SK-N-SH (cell line): ENCODE results near the gene SOX13. TPM values are rescaled to one million over a fixed set of nuclear protein-coding genes. Genes with fewer than 3 reads are reported as not detected.

ENCODE experiments used
- CTCF ChIA-PET: fragments of 300-600, 350-600 bp; formaldehyde crosslinking; extraction: SDS; loops from one replicate; lab custom pipeline; 2021; lab: Yijun Ruan, JAX
- POLR2A ChIA-PET: fragments of 350-600 bp; sonication (Branson Sonifier 250); formaldehyde crosslinking; extraction: SDS; loops from one replicate; lab custom pipeline; 2020; ENCODE audit warnings: antibody characterized with exemption, inconsistent platforms; lab: Yijun Ruan, JAX
- DNase-seq: peaks from one replicate; pipeline ENCODE4 v3.0.0; 2012
- H2AFZ ChIP-seq: fragments of 200-600 bp; sonication (generic); 2 replicates; pipeline ENCODE4 v1.8.1; 2016; ENCODE audit warnings: antibody characterized with exemption, mild to moderate bottlenecking, low read depth
- H3F3A ChIP-seq: fragments of 200-600 bp; sonication (generic); replicated peaks from 2 replicates; pipeline ENCODE3; 2016; ENCODE audit warnings: antibody characterized with exemption, mild to moderate bottlenecking; ENCODE audit not compliant: insufficient read depth
- H3K27ac ChIP-seq, 2 experiments: fragments of 200-500 bp in 1 of 2; fragments of 200-600 bp in 1 of 2; sonication (Bioruptor generic) in 1 of 2; sonication (generic), shearing (Covaris generic) in 1 of 2; 2 replicates each; pipeline versions ENCODE4 v1.5.1 to v1.6.1; 2014 to 2016; ENCODE audit warnings: low read depth in 2 of 2, inconsistent platforms in 1 of 2, low read length in 1 of 2, mild to moderate bottlenecking in 1 of 2, mixed read lengths in 1 of 2
- H3K27me3 ChIP-seq: fragments of 200-600 bp; sonication (generic), shearing (Covaris generic); 2 replicates; pipeline ENCODE4 v1.6.1; 2016; ENCODE audit warnings: mixed run types; ENCODE audit not compliant: insufficient read depth
- H3K36me3 ChIP-seq, 2 experiments: fragments of 200-500 bp in 1 of 2; fragments of 200-600 bp in 1 of 2; sonication (Bioruptor generic) in 1 of 2; sonication (generic) in 1 of 2; replicated peaks in 1 of 2; 2 replicates each; pipeline versions ENCODE3 to v1.5.1; 2014 to 2016; ENCODE audit warnings: low read length in 1 of 2, mild to moderate bottlenecking in 1 of 2; ENCODE audit not compliant: insufficient read depth in 2 of 2, control insufficient read depth in 1 of 2
- H3K4me1 ChIP-seq, 2 experiments: fragments of 200-500 bp in 1 of 2; fragments of 200-600 bp in 1 of 2; sonication (Bioruptor generic) in 1 of 2; sonication (generic), shearing (Covaris generic) in 1 of 2; 2 replicates each; pipeline versions ENCODE4 v1.5.1 to v1.6.1; 2014 to 2016; ENCODE audit warnings: low read depth in 1 of 2, low read length in 1 of 2, mixed run types in 1 of 2; ENCODE audit not compliant: insufficient read depth in 2 of 2, control insufficient read depth in 1 of 2
- H3K4me2 ChIP-seq: fragments of 200-600 bp; sonication (generic), shearing (Covaris generic); 2 replicates; pipeline ENCODE4 v1.6.1; 2017; ENCODE audit warnings: mixed run types
- H3K4me3 ChIP-seq, 2 experiments: fragments of 200-500 bp in 1 of 2; fragments of 200-600 bp in 1 of 2; sonication (Bioruptor generic) in 1 of 2; sonication (generic), shearing (Covaris generic) in 1 of 2; 2 replicates each; pipeline versions ENCODE4 v1.5.1 to v1.8.1; 2014 to 2016; ENCODE audit warnings: low read depth in 2 of 2, inconsistent platforms in 1 of 2, low read length in 1 of 2, mild to moderate bottlenecking in 1 of 2, mixed read lengths in 1 of 2, moderate library complexity in 1 of 2
- H3K79me2 ChIP-seq: fragments of 200-600 bp; sonication (generic); 2 replicates; pipeline ENCODE4 v1.8.1; 2017; ENCODE audit warnings: mild to moderate bottlenecking; ENCODE audit not compliant: insufficient read depth
- H3K9ac ChIP-seq: fragments of 200-600 bp; sonication (generic); 2 replicates; pipeline ENCODE4 v1.6.1; 2017; ENCODE audit warnings: mixed run types
- H3K9me2 ChIP-seq: fragments of 200-600 bp; sonication (generic); 2 replicates; pipeline ENCODE4 v1.6.1; 2017; ENCODE audit warnings: mixed run types
- H3K9me3 ChIP-seq: fragments of 200-600 bp; sonication (generic); 2 replicates; pipeline ENCODE4 v1.6.1; 2017; ENCODE audit warnings: mixed run types, mild to moderate bottlenecking, moderate library complexity
- H4K20me1 ChIP-seq: fragments of 200-600 bp; sonication (generic); 2 replicates; pipeline ENCODE4 v1.6.1; 2017; ENCODE audit warnings: mild to moderate bottlenecking, mixed run types; ENCODE audit not compliant: insufficient read depth
- ELF1 ChIP-seq: IDR thresholded peaks from 2 replicates; pipeline ENCODE4 v1.4.0; 2012
- GATA2 ChIP-seq: sonication (generic); formaldehyde crosslinking; IDR thresholded peaks from 2 replicates; pipeline ENCODE4 v1.5.0; 2020; ENCODE audit warnings: mild to moderate bottlenecking, missing genetic modification reagents
- JUND ChIP-seq: IDR thresholded peaks from 2 replicates; pipeline ENCODE4 v1.4.0; 2012
- NFIC ChIP-seq: IDR thresholded peaks from 2 replicates; pipeline ENCODE4 v1.4.0; 2012; ENCODE audit warnings: borderline replicate concordance
- NRF1 ChIP-seq: IDR thresholded peaks from 2 replicates; pipeline ENCODE4 v1.6.1; 2012; ENCODE audit warnings: low read depth, mild to moderate bottlenecking, low read length
- RFX5 ChIP-seq: IDR thresholded peaks from 2 replicates; pipeline ENCODE4 v1.6.1; 2012; ENCODE audit warnings: mild to moderate bottlenecking, improper control_type of control experiment, low read length
- RXRA ChIP-seq: IDR thresholded peaks from 2 replicates; pipeline ENCODE4 v1.4.0; 2012; ENCODE audit warnings: low read depth, mild to moderate bottlenecking, borderline replicate concordance
- TAF1 ChIP-seq: IDR thresholded peaks from 2 replicates; pipeline ENCODE4 v1.6.1; 2012; ENCODE audit warnings: low read depth, mild to moderate bottlenecking, low read length, moderate library complexity, borderline replicate concordance
- YY1 ChIP-seq: IDR thresholded peaks from 2 replicates; pipeline ENCODE4 v1.4.0; 2012; ENCODE audit warnings: low read depth, mild to moderate bottlenecking
- WGBS: methylation state at CpG from one replicate; pipeline ENCODE4 v1.1.6; 2017; ENCODE audit warnings: low lambda C conversion rate; 5-methylcytosine and 5-hydroxymethylcytosine counted together
- polyA plus RNA-seq, 3 experiments: library from polyadenylated mRNA; depleted of rRNA; stranded (reverse); fragments of >200 nt; gene quantifications; 2 replicates each; pipeline ENCODE4 v1.2.3, GENCODE V29; 2012
- TF ChIP-seq, protein P1 (sequence below): fragments of 150-350 bp; IDR thresholded peaks from 2 replicates; pipeline ENCODE4 v1.6.1; 2016; ENCODE audit warnings: mild to moderate bottlenecking, low read depth, low read length
- TF ChIP-seq, protein P2 (sequence below): IDR thresholded peaks from 2 replicates; pipeline ENCODE4 v1.4.0; 2012; ENCODE audit warnings: low read depth, borderline replicate concordance
- TF ChIP-seq, protein P3 (sequence below): IDR thresholded peaks from 2 replicates; pipeline ENCODE4 v1.6.1; 2012; ENCODE audit warnings: mild to moderate bottlenecking, low read depth, low read length, moderate library complexity
- TF ChIP-seq, protein P4 (sequence below): IDR thresholded peaks from 2 replicates; pipeline ENCODE4 v1.4.0; 2012; ENCODE audit warnings: low read depth, borderline replicate concordance

The SOX13 gene
- polyA plus RNA-seq, 1 of the 3 experiments (the other 2 are of a cell fraction) = 10.6 TPM

DNA sequence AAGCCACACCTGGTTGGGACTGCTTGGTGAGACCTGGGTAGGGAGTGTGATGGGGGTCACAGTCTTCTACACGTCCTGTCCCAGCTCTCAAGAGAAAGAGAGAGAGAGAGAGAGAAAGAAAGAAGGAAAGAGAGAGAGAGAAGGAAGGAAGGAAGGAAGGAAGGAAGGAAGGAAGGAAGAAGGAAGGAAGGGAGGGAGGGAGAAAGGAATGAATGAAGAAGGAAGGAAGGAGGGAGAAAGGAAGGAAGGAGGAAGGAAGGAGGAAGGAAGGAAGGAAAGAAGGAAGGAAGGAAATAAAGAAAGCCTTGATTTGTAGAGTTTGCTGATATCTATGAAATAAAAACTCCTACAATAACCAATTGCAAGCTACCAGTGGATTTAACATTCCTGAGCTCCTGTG lies 28.5 kb upstream of the SOX13 start:
- ChIA-PET POLR2A (no interaction called here), CTCF (interaction anchor here (1.7 kb wide), 1 partner anchor 83 kb away, joined by 5 read pairs; no protein-coding TSS in a partner anchor)
- Histone ChIP-seq H3K36me3 (no peaks in the 10 kb centered on the region), H3K27me3 (no peaks in the 10 kb centered on the region; the same call in 1 of the 2 replicates), H4K20me1 (no peaks in the 10 kb centered on the region), H3F3A (no peaks in the 10 kb centered on the region), H3K9me3 (no peaks in the 10 kb centered on the region), H3K4me2 (no peak overlapping the region), H2AFZ (no peak overlapping the region), H3K9me2 (no peaks in the 10 kb centered on the region), H3K4me3 (no peak overlapping the region), H3K79me2 (no peaks in the 10 kb centered on the region), H3K9ac (no peak overlapping the region), H3K27ac (no peak overlapping the region), H3K4me1 (no peaks in the 10 kb centered on the region)
- no peak for DNase-seq
- 25% methylated on average over 1 of the region's 1 CpG for WGBS
- TF ChIP-seq RFX5 = no peak
- TF ChIP-seq YY1 = no peak
- TF ChIP-seq TAF1 = no peak
- TF ChIP-seq, protein P1, sequence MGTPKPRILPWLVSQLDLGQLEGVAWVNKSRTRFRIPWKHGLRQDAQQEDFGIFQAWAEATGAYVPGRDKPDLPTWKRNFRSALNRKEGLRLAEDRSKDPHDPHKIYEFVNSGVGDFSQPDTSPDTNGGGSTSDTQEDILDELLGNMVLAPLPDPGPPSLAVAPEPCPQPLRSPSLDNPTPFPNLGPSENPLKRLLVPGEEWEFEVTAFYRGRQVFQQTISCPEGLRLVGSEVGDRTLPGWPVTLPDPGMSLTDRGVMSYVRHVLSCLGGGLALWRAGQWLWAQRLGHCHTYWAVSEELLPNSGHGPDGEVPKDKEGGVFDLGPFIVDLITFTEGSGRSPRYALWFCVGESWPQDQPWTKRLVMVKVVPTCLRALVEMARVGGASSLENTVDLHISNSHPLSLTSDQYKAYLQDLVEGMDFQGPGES = no peak
- TF ChIP-seq, protein P2, sequence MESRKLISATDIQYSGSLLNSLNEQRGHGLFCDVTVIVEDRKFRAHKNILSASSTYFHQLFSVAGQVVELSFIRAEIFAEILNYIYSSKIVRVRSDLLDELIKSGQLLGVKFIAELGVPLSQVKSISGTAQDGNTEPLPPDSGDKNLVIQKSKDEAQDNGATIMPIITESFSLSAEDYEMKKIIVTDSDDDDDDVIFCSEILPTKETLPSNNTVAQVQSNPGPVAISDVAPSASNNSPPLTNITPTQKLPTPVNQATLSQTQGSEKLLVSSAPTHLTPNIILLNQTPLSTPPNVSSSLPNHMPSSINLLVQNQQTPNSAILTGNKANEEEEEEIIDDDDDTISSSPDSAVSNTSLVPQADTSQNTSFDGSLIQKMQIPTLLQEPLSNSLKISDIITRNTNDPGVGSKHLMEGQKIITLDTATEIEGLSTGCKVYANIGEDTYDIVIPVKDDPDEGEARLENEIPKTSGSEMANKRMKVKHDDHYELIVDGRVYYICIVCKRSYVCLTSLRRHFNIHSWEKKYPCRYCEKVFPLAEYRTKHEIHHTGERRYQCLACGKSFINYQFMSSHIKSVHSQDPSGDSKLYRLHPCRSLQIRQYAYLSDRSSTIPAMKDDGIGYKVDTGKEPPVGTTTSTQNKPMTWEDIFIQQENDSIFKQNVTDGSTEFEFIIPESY = no peak
- TF ChIP-seq, protein P3, sequence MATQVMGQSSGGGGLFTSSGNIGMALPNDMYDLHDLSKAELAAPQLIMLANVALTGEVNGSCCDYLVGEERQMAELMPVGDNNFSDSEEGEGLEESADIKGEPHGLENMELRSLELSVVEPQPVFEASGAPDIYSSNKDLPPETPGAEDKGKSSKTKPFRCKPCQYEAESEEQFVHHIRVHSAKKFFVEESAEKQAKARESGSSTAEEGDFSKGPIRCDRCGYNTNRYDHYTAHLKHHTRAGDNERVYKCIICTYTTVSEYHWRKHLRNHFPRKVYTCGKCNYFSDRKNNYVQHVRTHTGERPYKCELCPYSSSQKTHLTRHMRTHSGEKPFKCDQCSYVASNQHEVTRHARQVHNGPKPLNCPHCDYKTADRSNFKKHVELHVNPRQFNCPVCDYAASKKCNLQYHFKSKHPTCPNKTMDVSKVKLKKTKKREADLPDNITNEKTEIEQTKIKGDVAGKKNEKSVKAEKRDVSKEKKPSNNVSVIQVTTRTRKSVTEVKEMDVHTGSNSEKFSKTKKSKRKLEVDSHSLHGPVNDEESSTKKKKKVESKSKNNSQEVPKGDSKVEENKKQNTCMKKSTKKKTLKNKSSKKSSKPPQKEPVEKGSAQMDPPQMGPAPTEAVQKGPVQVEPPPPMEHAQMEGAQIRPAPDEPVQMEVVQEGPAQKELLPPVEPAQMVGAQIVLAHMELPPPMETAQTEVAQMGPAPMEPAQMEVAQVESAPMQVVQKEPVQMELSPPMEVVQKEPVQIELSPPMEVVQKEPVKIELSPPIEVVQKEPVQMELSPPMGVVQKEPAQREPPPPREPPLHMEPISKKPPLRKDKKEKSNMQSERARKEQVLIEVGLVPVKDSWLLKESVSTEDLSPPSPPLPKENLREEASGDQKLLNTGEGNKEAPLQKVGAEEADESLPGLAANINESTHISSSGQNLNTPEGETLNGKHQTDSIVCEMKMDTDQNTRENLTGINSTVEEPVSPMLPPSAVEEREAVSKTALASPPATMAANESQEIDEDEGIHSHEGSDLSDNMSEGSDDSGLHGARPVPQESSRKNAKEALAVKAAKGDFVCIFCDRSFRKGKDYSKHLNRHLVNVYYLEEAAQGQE = no peak
- TF ChIP-seq, protein P4, sequence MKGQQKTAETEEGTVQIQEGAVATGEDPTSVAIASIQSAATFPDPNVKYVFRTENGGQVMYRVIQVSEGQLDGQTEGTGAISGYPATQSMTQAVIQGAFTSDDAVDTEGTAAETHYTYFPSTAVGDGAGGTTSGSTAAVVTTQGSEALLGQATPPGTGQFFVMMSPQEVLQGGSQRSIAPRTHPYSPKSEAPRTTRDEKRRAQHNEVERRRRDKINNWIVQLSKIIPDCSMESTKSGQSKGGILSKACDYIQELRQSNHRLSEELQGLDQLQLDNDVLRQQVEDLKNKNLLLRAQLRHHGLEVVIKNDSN = no peak
- TF ChIP-seq RXRA = no peak
- no peak for TF ChIP-seq NFIC
- TF ChIP-seq GATA2 (CRISPR knock-in tag) = no peak
- no peak for TF ChIP-seq NRF1
- no peak for TF ChIP-seq JUND
- no peak for TF ChIP-seq ELF1
